ENCODE results near the gene GPANK1. TPM values are rescaled to one million over a fixed set of nuclear protein-coding genes. Genes with fewer than 3 reads are reported as not detected.

GPANK1 gene
- total RNA-seq, 1 donor from 2014 or later: 19.2 TPM

DNA sequence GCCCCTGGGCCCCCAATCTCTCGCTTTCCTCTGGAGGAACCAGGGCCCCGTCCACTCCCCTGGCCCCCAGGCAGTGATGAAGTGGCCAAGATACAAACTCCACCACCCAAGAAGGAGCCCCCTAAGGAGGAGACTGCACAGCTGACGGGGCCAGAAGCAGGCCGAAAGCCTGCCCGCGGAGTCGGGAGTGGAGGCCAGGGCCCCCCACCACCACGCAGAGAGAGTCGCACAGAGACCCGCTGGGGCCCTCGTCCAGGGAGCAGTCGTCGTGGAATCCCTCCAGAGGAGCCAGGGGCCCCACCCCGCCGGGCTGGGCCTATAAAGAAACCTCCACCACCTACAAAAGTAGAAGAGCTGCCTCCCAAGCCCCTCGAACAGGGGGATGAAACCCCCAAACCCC is 33.6 kb downstream of the GPANK1 start:
- no peak for DNase-seq
- intact Hi-C loops (cut with DNase I): no loop called here
- ATAC-seq (ENCODE audit: poor library complexity): no peak

DNA sequence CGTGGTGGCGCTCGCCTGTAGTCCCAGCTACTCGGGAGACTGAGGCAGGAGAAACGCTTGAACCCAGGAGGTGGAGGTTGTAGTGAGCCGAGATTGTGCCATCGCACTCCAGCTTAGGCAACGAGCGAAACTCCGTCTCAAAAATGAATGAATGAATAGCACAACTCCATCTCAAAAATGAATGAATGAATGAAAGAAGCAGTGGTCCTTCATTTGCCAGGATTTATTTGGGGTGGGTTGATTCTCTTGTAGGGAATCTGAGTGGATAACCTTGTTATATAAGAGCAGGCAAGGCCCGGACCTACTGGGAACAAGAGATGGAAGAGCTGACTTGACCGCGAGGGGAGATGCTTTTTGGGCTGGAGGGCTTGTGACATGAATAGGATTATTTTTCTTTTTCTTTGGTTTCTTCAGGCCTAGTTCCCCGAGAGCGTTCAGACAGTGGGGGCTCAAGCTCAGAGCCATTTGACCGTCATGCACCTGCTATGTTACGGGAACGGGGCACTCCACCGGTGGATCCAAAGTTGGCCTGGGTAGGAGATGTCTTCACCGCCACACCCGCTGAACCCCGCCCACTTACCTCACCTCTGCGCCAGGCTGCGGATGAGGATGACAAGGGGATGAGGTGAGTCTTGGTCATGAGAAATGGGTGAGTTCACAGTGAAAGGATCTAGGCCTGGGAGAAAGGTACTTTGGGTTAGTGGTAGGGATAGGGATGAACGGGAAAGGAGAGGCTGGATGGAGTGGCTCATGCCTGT is 34.4 kb downstream of the GPANK1 start:
- intact Hi-C loops (cut with DNase I): no loop called here

DNA sequence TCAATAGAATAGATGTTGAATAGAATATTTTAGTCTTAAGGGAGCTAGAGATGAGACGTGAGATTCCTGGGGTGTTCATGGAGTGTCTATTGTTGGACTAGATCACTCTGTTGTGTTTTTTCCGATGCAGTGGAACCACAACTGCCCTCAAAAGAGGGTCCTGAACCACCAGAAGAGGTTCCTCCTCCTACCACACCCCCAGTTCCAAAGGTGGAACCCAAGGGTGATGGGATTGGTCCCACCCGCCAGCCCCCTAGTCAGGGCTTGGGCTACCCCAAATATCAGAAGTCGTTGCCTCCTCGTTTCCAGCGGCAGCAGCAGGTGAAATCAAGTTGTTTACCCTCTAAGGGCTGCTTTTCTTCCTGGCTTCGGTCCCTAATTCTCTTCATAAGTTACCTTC is 35.8 kb downstream of the GPANK1 start:
- intact Hi-C loops (cut with DNase I): no loop called here
- DNase-seq: no peak
- no peak for ATAC-seq (ENCODE audit: poor library complexity)

More for the DNA sequence above, 34.4 kb downstream of the GPANK1 start:
- DNase-seq: no peak
- ATAC-seq (ENCODE audit: poor library complexity): no peak

DNA sequence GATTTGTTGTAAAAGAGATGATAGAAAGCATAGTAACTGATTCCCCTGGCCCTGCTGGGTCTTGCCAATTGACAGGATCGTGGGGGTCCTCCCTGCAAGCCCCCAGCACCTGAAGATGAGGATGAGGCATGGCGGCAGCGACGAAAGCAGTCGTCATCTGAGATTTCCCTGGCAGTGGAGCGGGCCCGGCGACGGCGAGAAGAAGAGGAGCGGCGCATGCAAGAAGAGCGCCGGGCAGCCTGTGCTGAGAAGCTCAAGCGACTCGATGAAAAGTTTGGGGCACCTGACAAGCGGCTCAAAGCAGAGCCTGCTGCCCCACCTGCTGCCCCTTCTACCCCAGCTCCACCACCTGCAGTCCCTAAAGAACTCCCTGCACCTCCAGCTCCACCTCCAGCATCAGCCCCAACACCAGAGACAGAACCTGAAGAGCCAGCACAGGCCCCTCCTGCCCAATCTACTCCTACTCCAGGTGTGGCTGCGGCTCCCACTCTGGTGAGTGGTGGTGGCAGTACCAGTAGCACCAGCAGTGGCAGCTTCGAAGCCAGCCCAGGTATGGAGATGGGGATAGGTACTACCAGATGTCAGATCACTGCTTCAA is 37.0 kb downstream of the GPANK1 start:
- ATAC-seq (ENCODE audit: poor library complexity): no peak
- intact Hi-C loops (cut with DNase I): no loop called here
- no peak for DNase-seq

DNA sequence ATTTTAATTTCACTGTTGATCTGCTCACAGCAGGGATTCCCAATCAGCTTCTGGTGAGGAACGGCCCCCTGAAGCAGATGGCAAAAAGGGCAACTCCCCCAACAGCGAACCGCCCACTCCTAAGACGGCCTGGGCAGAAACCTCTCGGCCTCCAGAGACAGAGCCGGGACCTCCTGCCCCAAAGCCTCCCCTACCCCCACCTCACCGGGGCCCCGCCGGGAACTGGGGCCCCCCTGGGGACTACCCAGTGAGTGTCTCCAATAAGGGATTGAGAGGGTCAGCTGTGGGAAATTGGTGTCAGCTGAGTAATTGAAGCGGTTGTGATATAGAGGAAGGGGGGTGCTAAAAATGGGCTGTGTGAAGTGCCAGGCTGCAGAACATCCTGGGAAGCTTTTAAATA is 37.8 kb downstream of the GPANK1 start:
- DNase-seq: no peak
- ATAC-seq (ENCODE audit: poor library complexity): no peak
- intact Hi-C loops (cut with DNase I): no loop called here

DNA sequence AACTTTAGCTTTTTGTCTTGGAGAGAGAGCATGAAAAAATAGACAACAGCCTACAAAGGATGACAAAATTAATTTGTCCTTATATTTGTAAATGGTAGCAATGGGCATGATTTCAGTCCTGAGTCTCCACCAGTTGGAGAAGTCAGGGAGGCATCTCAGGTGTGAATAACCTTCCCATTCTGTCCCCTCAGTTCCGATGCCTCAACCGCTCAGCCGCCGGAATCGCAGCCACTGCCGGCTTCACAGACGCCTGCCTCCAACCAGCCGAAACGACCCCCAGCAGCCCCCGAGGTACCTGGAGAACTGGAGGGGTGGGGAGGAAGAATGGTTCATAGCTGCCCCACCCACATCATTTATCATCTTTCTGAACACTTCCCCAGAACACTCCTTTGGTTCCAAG is 40.7 kb downstream of the GPANK1 start:
- ATAC-seq (ENCODE audit: poor library complexity) (no peak), DNase-seq (no peak)
- intact Hi-C loops (cut with DNase I): no loop called here

DNA sequence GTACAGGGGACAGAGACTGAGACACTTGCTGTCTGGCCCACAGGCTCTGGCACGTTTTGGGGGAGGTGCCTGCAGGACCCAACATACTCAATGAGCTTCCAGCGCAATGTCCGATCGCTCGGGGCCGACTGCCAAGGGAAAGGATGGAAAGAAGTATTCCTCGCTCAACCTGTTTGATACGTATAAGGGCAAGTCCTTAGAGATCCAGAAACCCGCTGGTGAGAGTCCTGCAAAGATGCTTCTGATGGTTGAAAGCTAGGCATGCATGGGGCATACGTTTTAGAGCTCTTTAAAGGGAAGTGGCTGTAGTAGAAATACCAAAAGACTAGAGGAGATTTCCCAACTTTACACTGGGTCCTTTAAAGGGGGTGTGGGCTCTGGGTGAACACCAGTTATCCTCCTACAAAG is 42.1 kb downstream of the GPANK1 start:
- intact Hi-C loops (cut with DNase I): no loop called here
- DNase-seq (no peak), ATAC-seq (ENCODE audit: poor library complexity) (no peak)

DNA sequence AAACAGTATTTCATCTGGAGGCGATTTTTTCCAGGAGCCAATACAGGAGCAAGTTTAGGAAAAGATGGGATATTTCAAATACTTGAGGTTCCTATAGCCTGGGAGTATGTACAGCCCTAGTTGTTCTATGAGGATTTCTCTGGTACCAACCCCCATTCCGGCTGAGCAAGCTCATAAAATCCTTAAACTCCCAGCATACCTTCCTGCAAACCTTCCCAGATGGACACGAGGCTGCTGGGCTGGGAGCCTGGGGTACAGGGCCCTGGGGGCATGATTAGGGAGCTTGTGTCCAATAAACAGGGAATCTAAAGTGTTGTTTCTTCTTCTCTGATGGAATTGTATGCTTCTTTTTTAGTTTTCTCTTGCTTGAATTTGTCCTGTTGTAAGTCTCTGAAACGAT is 42.8 kb downstream of the GPANK1 start:
- DNase-seq (no peak), ATAC-seq (ENCODE audit: poor library complexity) (no peak)
- intact Hi-C loops (cut with DNase I): no loop called here

DNA sequence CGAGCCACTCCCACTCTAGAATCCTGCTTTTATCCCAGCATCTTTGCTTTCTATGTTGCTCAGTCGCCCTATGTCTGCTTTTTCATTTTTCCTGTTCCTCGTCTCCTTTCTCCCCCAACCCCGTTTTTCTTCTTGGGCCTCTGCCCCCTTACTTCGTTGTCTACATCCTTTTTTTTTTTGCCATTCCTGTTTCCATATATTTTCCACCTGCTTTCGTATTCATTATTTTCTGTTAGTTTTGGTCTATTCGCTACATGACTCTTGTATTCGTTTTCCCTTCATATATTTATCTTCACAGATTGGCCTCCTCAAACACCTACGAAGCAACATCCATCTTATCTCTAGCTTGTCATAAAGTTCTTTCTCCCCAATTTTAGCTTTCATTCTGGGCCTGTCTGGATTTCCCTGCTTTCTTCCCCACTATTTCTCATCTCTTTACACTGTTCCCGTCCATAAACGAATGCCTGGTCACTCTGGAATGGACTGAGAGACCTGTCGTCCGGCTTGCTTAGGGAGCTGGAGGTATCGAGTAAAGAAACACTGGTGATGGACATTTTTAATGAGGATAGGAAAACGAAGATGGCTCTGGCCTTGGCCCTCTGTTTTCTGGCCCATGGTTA is 43.4 kb downstream of the GPANK1 start:
- DNase-seq (no peak), ATAC-seq (ENCODE audit: poor library complexity) (no peak)
- intact Hi-C loops (cut with DNase I): no loop called here

DNA sequence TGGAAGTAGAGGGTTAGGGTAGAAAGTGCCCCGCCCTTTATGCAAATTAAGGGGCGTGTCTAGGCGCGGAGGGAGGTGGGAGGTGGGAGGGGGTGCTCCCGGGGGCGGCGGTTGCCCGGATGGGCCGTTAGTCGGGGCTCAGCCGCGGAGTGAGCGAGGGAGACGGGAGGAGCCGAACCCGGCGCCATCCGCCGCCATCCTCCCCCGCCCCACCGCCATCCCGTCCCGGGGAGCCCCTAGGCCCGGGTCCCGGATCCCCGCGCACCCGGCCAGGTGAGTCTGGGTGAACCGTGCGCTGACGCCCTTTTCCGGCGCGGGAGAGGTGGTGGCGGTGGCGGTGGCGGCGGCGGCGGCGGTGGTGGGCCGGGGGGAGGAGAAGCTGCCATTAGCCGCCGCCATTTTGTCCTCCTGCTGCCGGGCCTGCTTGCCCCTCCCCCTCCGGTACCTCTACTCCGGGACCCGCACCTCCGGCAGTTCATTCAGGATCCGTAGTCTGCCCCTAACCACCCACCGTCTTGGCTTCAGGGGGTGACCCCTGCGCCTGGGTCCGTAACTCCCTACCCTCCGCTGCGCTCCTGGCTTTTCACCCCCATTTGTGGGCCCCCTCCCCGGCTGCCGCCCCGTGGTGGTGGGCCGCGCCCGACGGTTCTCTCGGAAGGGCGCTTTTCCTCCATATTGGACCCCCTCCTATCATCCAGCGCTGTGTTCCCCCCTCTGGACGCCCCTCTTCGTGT is 44.0 kb downstream of the GPANK1 start, which contains the start of gene PRRC2A:
Gene PRRC2A (plus strand): TSS at position 130 of the 734 bp plus-strand sequence. CDS start 2,075 bp downstream, outside the sequence.
- intact Hi-C loops (cut with DNase I): no loop called here
- ATAC-seq (ENCODE audit: poor library complexity) (peak; percentile 92), DNase-seq (no peak)

DNA sequence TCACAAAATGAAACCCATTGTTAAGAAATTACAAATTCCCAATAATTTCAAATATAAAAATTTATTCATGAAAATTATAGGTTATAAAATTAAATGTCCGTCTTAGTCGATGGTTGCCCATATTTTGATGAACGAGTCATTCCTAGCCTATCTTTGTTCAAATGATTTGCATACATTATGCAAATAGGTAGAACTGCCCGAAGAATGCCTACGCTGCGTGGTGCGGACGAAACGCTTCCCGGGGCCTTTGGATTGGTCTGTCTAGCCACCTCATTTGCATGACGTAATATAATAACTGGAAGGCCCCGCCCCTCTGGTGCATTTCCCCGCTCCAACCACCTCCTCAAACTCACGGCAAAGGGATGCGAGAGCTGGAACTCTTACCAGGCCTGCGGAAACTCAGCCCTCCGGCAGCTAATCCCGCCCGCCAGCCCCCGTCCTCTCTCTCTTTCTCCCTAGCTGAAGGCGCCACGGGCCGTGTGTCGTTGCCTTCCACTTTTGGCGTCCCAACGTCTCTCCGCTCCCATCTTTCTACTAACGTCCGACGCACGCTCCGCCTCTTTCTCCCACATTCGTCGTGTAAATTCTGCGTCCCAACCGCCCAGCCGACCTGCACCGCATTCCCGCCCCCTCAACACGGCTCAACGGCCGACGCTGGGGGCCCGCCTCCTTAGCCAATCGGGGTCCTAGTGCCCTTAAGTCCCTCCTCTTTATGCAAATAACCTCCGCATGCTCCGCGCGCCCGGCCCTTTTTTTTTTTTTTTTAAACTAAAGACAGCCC is 44.8 kb downstream of the GPANK1 start:
- ATAC-seq (ENCODE audit: poor library complexity) (peak; percentile 94), DNase-seq (peak; percentile 99)
- intact Hi-C loops (cut with DNase I): loop anchor here (5.0 kb wide), 1 partner anchor 73 kb away; the partner anchor contains the start of genes ATP6V1G2 and NFKBIL1

DNA sequence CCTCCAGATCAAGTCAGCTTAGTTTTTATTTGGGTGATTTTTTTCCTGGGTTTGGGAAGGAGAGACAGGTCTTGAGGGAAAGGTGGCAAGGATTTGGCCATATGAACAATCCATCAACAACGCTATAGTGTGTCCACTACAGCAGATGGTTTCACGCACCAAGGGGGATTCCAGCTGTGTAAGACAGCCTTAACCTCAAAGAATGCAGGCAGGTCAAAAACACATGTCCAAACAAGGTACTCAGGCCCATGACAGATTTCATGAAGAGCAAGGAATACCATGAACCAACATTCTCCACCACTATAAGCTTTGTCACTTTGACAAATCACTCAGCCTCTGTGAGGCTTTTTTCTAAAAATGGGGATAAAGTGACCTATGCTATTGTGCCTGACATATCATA is 47.8 kb downstream of the GPANK1 start:
- no peak for DNase-seq
- intact Hi-C loops (cut with DNase I): loop anchor here (5.0 kb wide), 1 partner anchor 70 kb away; the partner anchor contains the start of genes ATP6V1G2 and NFKBIL1
- ATAC-seq (ENCODE audit: poor library complexity): no peak

DNA sequence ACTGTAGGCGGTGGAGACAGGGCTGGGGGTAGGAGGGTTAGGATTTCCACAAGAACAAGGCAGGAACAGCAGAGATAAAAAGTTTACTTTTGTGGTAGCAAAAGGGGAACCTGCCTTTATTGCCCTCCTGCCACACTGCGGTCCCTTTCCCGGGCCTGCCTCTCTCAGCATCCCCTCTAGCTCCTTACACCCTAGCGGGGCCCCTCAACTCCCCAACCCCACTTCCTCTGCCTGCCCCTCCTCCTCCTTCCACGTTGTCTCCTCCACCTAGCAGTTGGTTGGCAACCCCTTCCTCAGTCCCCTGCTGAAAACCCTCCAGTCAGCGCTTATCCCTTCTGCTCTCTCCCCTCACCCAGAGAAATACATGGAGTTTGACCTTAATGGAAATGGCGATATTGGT is 49.0 kb downstream of the GPANK1 start:
- intact Hi-C loops (cut with DNase I): loop anchor here (5.0 kb wide), 1 partner anchor 68 kb away; the partner anchor contains the start of genes ATP6V1G2 and NFKBIL1
- no peak for DNase-seq
- ATAC-seq (ENCODE audit: poor library complexity): no peak

DNA sequence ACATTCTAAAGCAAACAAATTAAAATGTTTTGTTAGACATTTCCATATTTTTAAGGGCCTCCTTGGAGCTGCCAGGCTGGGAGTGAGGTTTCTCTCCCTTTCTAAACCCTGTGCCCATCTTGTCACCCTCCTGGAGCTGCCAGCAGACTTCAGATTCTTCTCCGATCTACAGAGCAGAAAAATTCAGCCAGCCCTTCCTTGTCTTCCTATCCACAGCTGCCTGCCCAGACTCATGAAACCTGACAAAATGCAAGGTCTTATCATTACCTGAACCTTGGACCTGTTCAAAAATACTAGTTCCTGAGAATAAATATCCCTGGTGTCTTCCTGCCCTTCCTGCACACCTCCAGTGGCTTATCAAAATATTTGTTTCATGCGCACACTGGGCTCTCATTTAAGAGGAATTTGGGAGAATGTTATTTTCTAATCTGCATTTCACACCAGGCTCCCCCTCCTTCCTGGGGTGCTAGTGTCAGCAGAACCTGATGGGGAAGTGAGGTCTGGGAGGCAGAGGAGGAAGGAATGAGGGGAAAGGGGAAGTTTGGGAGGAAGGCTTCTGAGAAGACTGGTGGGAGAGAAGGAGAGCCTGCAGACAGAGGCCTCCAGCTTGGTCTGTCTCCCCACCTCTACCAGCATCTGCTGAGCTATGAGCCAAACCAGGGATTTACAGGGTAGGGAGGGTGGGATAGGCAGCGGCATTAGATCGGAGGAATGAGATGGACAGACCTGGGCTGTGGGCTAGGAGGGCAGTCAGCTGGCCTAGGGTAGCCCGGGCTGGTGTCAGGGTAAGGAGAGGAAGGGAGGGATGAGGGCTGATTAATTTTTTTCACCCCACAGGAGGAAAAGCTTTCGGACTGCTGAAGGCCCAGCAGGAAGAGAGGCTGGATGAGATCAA is 49.9 kb downstream of the GPANK1 start, which contains the start of gene AIF1:
Gene AIF1 (plus strand): TSS at position 551 of the 895 bp plus-strand sequence. CDS start 96 bp downstream, at position 647.
- intact Hi-C loops (cut with DNase I): loop anchor here (5.0 kb wide), 1 partner anchor 68 kb away; the partner anchor contains the start of genes ATP6V1G2 and NFKBIL1
- no peak for DNase-seq
- peak; percentile 21 for ATAC-seq (ENCODE audit: poor library complexity)

DNA sequence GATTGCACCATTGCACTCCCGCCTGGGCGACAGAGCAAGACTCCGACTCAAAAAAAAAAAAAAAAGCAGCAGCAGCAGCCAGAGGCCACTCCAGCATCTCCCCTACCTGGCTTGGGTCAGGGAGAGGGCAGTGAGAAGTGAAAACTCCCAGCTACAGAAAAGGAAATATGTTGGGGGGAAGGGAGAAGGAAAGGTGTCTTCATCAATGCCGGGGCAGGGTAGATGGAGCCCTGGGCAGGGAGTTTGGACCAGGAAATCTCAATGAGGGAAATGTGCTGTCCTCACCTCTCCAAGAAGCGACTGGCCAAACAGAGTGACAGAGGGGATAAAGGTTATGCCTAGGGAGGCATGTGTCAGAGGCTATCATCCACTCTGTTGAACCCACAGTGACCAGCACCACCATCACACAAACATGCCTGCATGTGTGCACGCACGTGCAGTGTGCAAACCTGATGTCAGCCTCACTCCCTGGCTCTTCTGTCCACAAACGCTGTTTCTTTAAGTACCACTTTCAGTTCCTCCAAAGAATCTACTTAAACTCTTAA is 50.6 kb downstream of the GPANK1 start:
- intact Hi-C loops (cut with DNase I): no loop called here
- DNase-seq (no peak), ATAC-seq (ENCODE audit: poor library complexity) (peak; percentile 43)

Data from Right ventricle myocardium superior (tissue), 1 donor.